GM23338 (cell line): ENCODE data around the gene LCNL1. TPM values are rescaled to one million over a fixed set of nuclear protein-coding genes. Genes with fewer than 3 reads are reported as not detected.

Experiments used
- ATAC-seq: fragments of 200-7000 bp; cut with Tn5 transposase; 3 replicates; pipeline ENCODE4 v1.9.1; 2020
- DNase-seq: peaks from one replicate; pipeline ENCODE4 v3.0.0-alpha.2; 2015; ENCODE audit warnings: low spot score
- H2AFZ ChIP-seq: fragments of 200-600 bp; sonication (generic); 2 replicates; pipeline ENCODE4 v1.8.0; 2016; ENCODE audit warnings: antibody characterized with exemption, mild to moderate bottlenecking, moderate library complexity
- H3F3A ChIP-seq: fragments of 200-600 bp; sonication (generic); replicated peaks from 2 replicates; pipeline ENCODE4 v1.8.0; 2017; ENCODE audit warnings: antibody characterized with exemption, mixed run types, low read depth
- H3K27ac ChIP-seq: fragments of 200-600 bp; sonication (generic); 2 replicates; pipeline ENCODE4 v1.6.1; 2016; ENCODE audit warnings: low read depth
- H3K27me3 ChIP-seq: fragments of 200-600 bp; sonication (generic); 2 replicates; pipeline ENCODE4 v1.8.0; 2016; ENCODE audit warnings: mild to moderate bottlenecking, mixed run types, moderate library complexity; ENCODE audit not compliant: insufficient read depth
- H3K36me3 ChIP-seq: fragments of 200-600 bp; sonication (generic); 2 replicates; pipeline ENCODE4 v1.8.0; 2016; ENCODE audit warnings: mild to moderate bottlenecking; ENCODE audit not compliant: insufficient read depth
- H3K4me1 ChIP-seq: fragments of 200-600 bp; sonication (generic); 2 replicates; pipeline ENCODE4 v1.8.0; 2016; ENCODE audit warnings: mild to moderate bottlenecking, moderate library complexity; ENCODE audit not compliant: insufficient read depth
- H3K4me2 ChIP-seq: fragments of 200-600 bp; sonication (generic); 2 replicates; pipeline ENCODE4 v1.7.1; 2017; ENCODE audit warnings: mixed run types
- H3K4me3 ChIP-seq: fragments of 200-600 bp; sonication (generic); 2 replicates; pipeline ENCODE4 v1.6.1; 2016; ENCODE audit warnings: mixed run types
- H3K79me2 ChIP-seq: fragments of 200-600 bp; sonication (generic); replicated peaks from 2 replicates; pipeline ENCODE4 v1.8.0; 2017; ENCODE audit warnings: mild to moderate bottlenecking; ENCODE audit not compliant: insufficient read depth
- H3K9me2 ChIP-seq: fragments of 200-600 bp; sonication (generic); 2 replicates; pipeline ENCODE4 v1.8.0; 2017; ENCODE audit not compliant: insufficient read depth
- H4K20me1 ChIP-seq: fragments of 200-600 bp; sonication (generic); replicated peaks from 2 replicates; pipeline ENCODE4 v1.8.0; 2017; ENCODE audit warnings: mild to moderate bottlenecking; ENCODE audit not compliant: insufficient read depth
- H3K27ac Mint-ChIP-seq: 2 replicates; pipeline ENCODE4 v1.8.0; 2020; ENCODE audit warnings: inconsistent platforms, mild to moderate bottlenecking, moderate library complexity, mixed read lengths
- H3K27me3 Mint-ChIP-seq: 3 replicates; pipeline ENCODE4 v1.8.0; 2022; ENCODE audit warnings: low read depth, mild to moderate bottlenecking, moderate library complexity, mixed read lengths, inconsistent platforms; ENCODE audit not compliant: insufficient read depth, poor library complexity
- H3K36me3 Mint-ChIP-seq: 3 replicates; pipeline ENCODE4 v1.8.0; 2021; ENCODE audit warnings: low read depth, mild to moderate bottlenecking, inconsistent platforms, moderate library complexity, mixed read lengths
- H3K4me1 Mint-ChIP-seq: 3 replicates; pipeline ENCODE4 v1.8.0; 2020; ENCODE audit warnings: mild to moderate bottlenecking, inconsistent platforms, mixed read lengths
- H3K4me3 Mint-ChIP-seq: 3 replicates; pipeline ENCODE4 v1.8.0; 2021; ENCODE audit warnings: moderate library complexity, mild to moderate bottlenecking, inconsistent platforms, mixed read lengths
- H3K9me3 Mint-ChIP-seq: 3 replicates; pipeline ENCODE4 v1.8.0; 2020; ENCODE audit warnings: moderate library complexity, mild to moderate bottlenecking, inconsistent platforms, mixed read lengths
- CREB1 ChIP-seq: fragments of 250-450 bp; sonication (Bioruptor Pico); IDR thresholded peaks from 2 replicates; pipeline ENCODE4 v1.5.0; 2020; ENCODE audit warnings: low read depth, mild to moderate bottlenecking, moderate library complexity
- EZH2phosphoT487 ChIP-seq: fragments of 200-600 bp; sonication (generic); IDR thresholded peaks from one replicate; pipeline ENCODE4 v1.8.1; 2018; ENCODE audit warnings: antibody characterized with exemption; ENCODE audit not compliant: unreplicated experiment
- JUNB ChIP-seq: IDR thresholded peaks from one replicate; pipeline ENCODE4 v1.6.1; 2016; ENCODE audit warnings: antibody characterized with exemption; ENCODE audit not compliant: unreplicated experiment
- POLR2AphosphoS5 ChIP-seq: IDR thresholded peaks from 2 replicates; pipeline ENCODE4 v1.6.1; 2016; ENCODE audit warnings: antibody characterized with exemption, low read depth
- ZNF462 ChIP-seq: fragments of 250-450 bp; sonication (Bioruptor Pico); IDR thresholded peaks from 2 replicates; pipeline ENCODE4 v1.5.0; 2020; ENCODE audit warnings: mild to moderate bottlenecking, moderate library complexity
- polyA plus RNA-seq: library from polyadenylated mRNA; unstranded; fragments of >200 nt; fragmentation: Nextera tagmentation; extraction: Ambion mirVana; gene quantifications from 2 replicates; pipeline ENCODE4 v1.2.1, GENCODE V29; 2016
- total RNA-seq: library from RNA; depleted of rRNA; stranded (reverse); fragments of >200 nt; shearing (Covaris generic); gene quantifications from 2 replicates; pipeline ENCODE4 v1.2.3, GENCODE V29; 2014

The LCNL1 gene
- total and polyA plus RNA-seq, 2 experiments from 2014 or later = 0.11 TPM; not detected in 1

GRCh38 chr9:136973618-136974617 lies 8.9 kb upstream of the LCNL1 start (continued):
- TF ChIP-seq ZNF462 (CRISPR knock-in tag) = no peak
- TF ChIP-seq POLR2AphosphoS5 = no peak

GRCh38 chr9:136974817-136975535 lies 7.8 kb upstream of the LCNL1 start:
- Histone ChIP-seq H3K36me3 (no peaks in the 10 kb centered on the region), H3K4me2 (no peak overlapping the region), H3K4me3 (no peak overlapping the region), H3K79me2 (no peaks in the 10 kb centered on the region), H2AFZ (no peak overlapping the region), H3F3A (no peaks in the 10 kb centered on the region), H3K9me2 (no peaks in the 10 kb centered on the region), H3K27me3 (no peaks in the 10 kb centered on the region), H3K27ac (no peak overlapping the region), H4K20me1 (no peaks in the 10 kb centered on the region), H3K4me1 (no peaks in the 10 kb centered on the region)
- Mint-ChIP-seq H3K27me3 (peaks cover 7% of the 10 kb centered on the region), H3K9me3 (no peaks in the 10 kb centered on the region), H3K36me3 (no peaks in the 10 kb centered on the region), H3K27ac (no peak overlapping the region), H3K4me3 (no peak overlapping the region), H3K4me1 (peaks cover 2% of the 10 kb centered on the region; the same call in 1 of the 3 replicates)
- ATAC-seq (no peak), DNase-seq (no peak)
- TF ChIP-seq JUNB (no peak), EZH2phosphoT487 (no peak), POLR2AphosphoS5 (no peak), ZNF462 (CRISPR knock-in tag) (no peak), CREB1 (CRISPR knock-in tag) (no peak)
